Loucy (cell line): ENCODE results near the gene RAD51D.

Experiments used
- EZH2phosphoT487 ChIP-seq: fragments of 200-600 bp; IDR thresholded peaks from 2 replicates; pipeline ENCODE4 v1.6.1; 2018; ENCODE audit warnings: antibody characterized with exemption, mild to moderate bottlenecking, moderate library complexity, borderline replicate concordance
- TF ChIP-seq, protein P1 (sequence below): fragments of 200-600 bp; sonication (generic); conservative IDR thresholded peaks from 2 replicates; pipeline ENCODE4 v1.5.1; 2014; ENCODE audit warnings: mild to moderate bottlenecking, antibody characterized with exemption, low read length

DNA sequence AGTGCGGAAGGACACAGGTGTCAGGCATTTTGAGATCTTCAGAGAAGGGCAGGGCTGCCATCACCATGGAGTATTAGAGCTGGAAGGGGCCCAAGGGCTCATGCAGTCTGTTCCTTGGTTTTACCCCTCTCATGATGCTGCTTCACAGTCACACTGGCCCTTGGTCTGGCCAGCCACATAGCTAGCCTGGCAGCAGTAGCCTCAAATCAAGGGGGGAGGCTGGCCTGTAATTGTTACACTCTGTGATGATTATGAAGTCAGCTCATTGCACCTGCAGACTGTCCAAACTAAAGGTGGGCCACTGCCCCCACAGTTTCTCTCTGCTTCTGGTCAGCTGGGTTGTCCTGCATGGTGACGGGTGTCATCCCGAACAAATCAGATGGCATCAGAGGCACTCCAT lies 1.7 kb upstream of the RAD51D start, which contains the start of gene FNDC8:
- no peak for TF ChIP-seq EZH2phosphoT487
- TF ChIP-seq, protein P1, sequence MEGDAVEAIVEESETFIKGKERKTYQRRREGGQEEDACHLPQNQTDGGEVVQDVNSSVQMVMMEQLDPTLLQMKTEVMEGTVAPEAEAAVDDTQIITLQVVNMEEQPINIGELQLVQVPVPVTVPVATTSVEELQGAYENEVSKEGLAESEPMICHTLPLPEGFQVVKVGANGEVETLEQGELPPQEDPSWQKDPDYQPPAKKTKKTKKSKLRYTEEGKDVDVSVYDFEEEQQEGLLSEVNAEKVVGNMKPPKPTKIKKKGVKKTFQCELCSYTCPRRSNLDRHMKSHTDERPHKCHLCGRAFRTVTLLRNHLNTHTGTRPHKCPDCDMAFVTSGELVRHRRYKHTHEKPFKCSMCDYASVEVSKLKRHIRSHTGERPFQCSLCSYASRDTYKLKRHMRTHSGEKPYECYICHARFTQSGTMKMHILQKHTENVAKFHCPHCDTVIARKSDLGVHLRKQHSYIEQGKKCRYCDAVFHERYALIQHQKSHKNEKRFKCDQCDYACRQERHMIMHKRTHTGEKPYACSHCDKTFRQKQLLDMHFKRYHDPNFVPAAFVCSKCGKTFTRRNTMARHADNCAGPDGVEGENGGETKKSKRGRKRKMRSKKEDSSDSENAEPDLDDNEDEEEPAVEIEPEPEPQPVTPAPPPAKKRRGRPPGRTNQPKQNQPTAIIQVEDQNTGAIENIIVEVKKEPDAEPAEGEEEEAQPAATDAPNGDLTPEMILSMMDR = no peak
